Right atrium auricular region (tissue), 2 donors: ENCODE data around the gene CLEC4E. TPM values are rescaled to one million over a fixed set of nuclear protein-coding genes. Genes with fewer than 3 reads are reported as not detected.
"Not testable (repeated sequence)": the region's sequence is repeated elsewhere in the genome, so short reads cannot be mapped to it uniquely, and the experiment has no call there.

ENCODE experiments used
- DNase-seq: peaks from one replicate; pipeline ENCODE4 v3.0.0-alpha.2; 2019; ENCODE audit warnings: low spot score
- H3K27ac ChIP-seq, 2 donors: fragments of 200-600 bp; sonication (generic); 1 replicate in 1 of 2; 2 replicates in 1 of 2; pipeline ENCODE4 v1.5.1; 2016 to 2019
- H3K27me3 ChIP-seq, 2 donors: fragments of 200-600 bp; sonication (generic); one replicate each; pipeline versions ENCODE4 v1.5.1 to v1.6.0; 2017 to 2019
- H3K36me3 ChIP-seq: fragments of 200-600 bp; sonication (generic); one replicate; pipeline ENCODE4 v1.5.1; 2016
- H3K4me1 ChIP-seq, 2 donors: fragments of 200-600 bp; sonication (generic); one replicate each; pipeline versions ENCODE4 v1.5.1 to v1.6.0; 2017 to 2019
- H3K4me3 ChIP-seq, 2 donors: fragments of 200-600 bp; sonication (generic); 1 replicate in 1 of 2; 2 replicates in 1 of 2; pipeline ENCODE4 v1.5.1; 2017 to 2019; ENCODE audit warnings: mild to moderate bottlenecking in 1 of 2, moderate library complexity in 1 of 2
- H3K9me3 ChIP-seq, 2 donors: fragments of 200-600 bp; sonication (generic); one replicate each; pipeline ENCODE4 v1.5.1; 2019
- total RNA-seq, 2 donors: library from RNA; depleted of rRNA; stranded (reverse); fragments of >200 nt; gene quantifications; one replicate each; pipeline ENCODE4 v1.1.0, GENCODE V29; 2016
- TF ChIP-seq, protein P1 (sequence below), 2 donors: fragments of 200-600 bp; sonication (generic); IDR thresholded peaks; one replicate each; pipeline ENCODE4 v1.5.1; 2019; ENCODE audit warnings: antibody characterized with exemption in 2 of 2

Gene CLEC4E
- total RNA-seq, 2 donors from 2014 or later, result 3.2 TPM; not detected in 1

DNA sequence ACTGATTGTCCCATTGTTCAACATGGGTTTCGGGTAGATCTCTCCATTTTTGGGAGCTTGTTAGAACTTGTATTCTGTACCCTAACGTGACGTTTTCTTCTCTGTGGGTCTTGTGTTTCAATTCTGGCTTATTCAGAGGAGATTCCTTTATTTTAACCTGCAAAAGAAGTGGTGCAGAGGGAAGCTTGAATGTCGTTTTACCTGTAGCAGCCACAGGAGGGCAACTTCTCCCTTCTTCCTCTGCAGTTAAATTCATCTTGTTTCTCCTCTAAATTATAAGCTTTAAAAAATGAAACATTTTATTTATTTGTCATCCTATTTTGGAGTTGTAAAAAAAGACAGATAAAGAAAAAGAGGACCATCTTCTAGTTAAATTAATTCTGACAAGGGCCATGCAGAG is 41.1 kb downstream of the CLEC4E start:
- TF ChIP-seq, protein P1, sequence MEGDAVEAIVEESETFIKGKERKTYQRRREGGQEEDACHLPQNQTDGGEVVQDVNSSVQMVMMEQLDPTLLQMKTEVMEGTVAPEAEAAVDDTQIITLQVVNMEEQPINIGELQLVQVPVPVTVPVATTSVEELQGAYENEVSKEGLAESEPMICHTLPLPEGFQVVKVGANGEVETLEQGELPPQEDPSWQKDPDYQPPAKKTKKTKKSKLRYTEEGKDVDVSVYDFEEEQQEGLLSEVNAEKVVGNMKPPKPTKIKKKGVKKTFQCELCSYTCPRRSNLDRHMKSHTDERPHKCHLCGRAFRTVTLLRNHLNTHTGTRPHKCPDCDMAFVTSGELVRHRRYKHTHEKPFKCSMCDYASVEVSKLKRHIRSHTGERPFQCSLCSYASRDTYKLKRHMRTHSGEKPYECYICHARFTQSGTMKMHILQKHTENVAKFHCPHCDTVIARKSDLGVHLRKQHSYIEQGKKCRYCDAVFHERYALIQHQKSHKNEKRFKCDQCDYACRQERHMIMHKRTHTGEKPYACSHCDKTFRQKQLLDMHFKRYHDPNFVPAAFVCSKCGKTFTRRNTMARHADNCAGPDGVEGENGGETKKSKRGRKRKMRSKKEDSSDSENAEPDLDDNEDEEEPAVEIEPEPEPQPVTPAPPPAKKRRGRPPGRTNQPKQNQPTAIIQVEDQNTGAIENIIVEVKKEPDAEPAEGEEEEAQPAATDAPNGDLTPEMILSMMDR (IDR thresholded peaks at IDR 0.05), result no peak
- no peak overlapping the region for H3K4me3 ChIP-seq
- no peaks in the 10 kb centered on the region for H3K36me3 ChIP-seq
- no peak for DNase-seq
- H3K4me1 ChIP-seq, result no peaks in the 10 kb centered on the region
- no peaks in the 10 kb centered on the region for H3K9me3 ChIP-seq
- H3K27ac ChIP-seq, result no peak overlapping the region
- no peaks in the 10 kb centered on the region for H3K27me3 ChIP-seq

DNA sequence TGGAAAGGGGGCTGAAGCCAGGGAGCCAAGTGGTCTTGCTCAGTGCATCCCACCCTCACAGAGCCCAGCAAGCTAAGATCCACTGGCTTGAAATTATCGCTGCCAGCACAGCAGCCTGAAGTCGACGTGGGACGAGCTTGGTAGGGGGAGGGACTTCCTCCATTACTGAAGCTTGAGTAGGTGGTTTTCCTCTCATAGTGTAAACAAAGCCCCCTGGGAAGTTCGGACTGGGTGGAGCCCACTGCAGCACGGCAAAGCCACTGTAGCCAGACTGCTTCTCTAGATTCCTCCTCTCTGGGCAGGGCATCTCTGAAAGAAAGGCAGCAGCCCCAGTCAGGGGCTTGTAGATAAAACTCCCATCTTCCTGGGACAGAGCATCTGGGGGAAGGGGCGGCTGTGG is 44.6 kb downstream of the CLEC4E start:
- not testable (repeated sequence) for H3K4me1 ChIP-seq, H3K4me3 ChIP-seq, H3K27me3 ChIP-seq, DNase-seq, H3K27ac ChIP-seq, H3K36me3 ChIP-seq, H3K9me3 ChIP-seq

DNA sequence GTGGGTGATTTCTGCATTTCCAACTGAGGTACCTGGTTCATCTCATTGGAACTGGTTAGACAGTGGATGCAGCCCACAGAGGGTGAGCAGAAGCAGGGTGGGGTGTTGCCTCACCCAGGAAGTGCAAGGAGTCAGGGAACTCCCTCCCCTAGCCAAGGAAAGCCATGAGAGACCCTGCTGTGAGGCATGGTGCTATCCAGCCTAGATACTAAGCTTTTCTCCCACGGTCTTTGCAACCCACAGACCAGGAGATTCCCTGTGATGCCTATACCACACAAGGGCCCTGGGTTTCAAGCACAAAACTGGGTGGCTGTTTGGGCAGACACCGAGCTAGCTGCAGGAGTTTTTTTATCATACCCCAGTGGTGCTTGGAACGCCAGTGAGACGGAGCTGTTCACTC is 45.0 kb downstream of the CLEC4E start:
- not testable (repeated sequence) for H3K27me3 ChIP-seq, H3K4me1 ChIP-seq, H3K4me3 ChIP-seq, H3K36me3 ChIP-seq, H3K9me3 ChIP-seq, H3K27ac ChIP-seq, DNase-seq

DNA sequence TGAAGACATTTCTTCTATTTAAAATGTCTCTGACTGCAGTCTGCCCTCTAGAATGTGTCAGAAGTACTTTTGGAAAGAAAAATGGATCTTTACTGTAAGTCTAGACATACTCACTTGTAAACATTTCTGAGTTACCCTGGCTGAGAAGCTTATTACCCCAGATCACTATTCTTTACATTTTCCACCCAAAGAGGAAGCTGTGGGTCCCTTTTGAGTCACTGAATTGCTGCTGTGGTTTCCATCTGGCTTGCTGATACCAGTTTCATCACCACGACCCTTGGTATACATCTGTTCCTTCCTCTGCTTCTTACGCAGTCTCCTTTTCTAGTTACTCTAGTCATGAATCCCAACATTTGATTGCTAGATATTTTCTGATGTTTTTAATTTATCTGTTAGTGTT is 47.6 kb downstream of the CLEC4E start:
- H3K4me1 ChIP-seq, result no peaks in the 10 kb centered on the region
- DNase-seq, result no peak
- no peak overlapping the region for H3K4me3 ChIP-seq
- no peak overlapping the region for H3K27ac ChIP-seq
- TF ChIP-seq, protein P1 (IDR thresholded peaks at IDR 0.05), result no peak
- H3K27me3 ChIP-seq, result no peaks in the 10 kb centered on the region
- no peaks in the 10 kb centered on the region for H3K9me3 ChIP-seq
- no peaks in the 10 kb centered on the region for H3K36me3 ChIP-seq

DNA sequence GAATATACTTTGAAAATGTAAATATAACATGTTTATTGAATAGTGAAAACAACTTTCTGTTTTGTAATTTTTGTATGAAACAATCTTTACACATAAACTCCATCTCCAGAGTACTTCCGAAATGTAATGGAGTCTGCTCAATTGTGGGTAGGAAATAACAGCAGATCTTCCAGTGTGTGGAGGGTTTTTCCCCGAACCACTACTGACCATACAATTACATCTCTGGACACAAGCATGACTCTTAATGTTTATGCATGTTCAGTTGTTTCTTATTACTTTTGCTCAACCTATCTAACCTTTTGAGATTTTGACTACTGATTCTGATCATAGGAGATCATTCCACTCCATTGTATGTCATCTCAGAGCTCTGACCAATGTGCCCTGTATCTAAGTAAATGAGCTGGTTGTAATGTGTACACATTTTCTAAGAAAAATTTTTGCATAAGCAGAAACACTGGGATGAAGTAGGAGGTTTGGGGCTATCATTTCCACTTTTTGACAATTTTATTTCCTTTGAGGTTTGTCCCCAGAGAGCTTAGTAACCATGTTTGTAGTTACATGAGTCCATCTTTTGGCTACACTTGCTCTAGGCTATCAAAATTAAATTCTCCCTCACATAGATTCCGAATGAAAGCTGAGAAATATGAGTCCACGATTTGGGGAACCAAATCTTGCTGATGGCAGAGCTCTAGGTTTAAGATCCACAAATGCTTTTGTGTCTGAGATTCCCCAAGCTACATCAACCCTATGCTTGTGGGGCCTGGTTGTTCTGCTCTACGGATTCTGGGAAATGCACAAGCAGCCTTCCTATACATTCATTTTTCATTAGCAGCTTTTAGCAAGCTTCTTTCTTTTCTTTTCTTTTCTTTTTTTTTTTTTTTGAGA is 48.8 kb downstream of the CLEC4E start:
- no peaks in the 10 kb centered on the region for H3K9me3 ChIP-seq
- no peak overlapping the region for H3K4me3 ChIP-seq
- H3K4me1 ChIP-seq, result no peaks in the 10 kb centered on the region
- TF ChIP-seq, protein P1 (IDR thresholded peaks at IDR 0.05), result no peak
- H3K36me3 ChIP-seq, result no peaks in the 10 kb centered on the region
- no peaks in the 10 kb centered on the region for H3K27me3 ChIP-seq
- H3K27ac ChIP-seq, result no peak overlapping the region
- DNase-seq, result no peak

Other genes with a start within 250 kb of the CLEC4E start
- gene CLEC6A, start 84.9 kb downstream of the CLEC4E start, total RNA-seq, result not detected
- gene CLEC4D, start 27.4 kb downstream of the CLEC4E start, total RNA-seq, result under 1 TPM in 1 of 2 donors, not detected in 1; 0.63 TPM
- gene AICDA, start 72.0 kb upstream of the CLEC4E start, total RNA-seq, result under 1 TPM in 1 of 2 donors, not detected in 1; 0.12 TPM
- gene MFAP5, start 121.9 kb upstream of the CLEC4E start, total RNA-seq, result 100 to 1,000 TPM in 1 of 2 donors, 10 to 100 TPM in 1; 22.1 to 104 TPM
- gene RIMKLB, start 157.1 kb upstream of the CLEC4E start, total RNA-seq, result 10 to 100 TPM in 1 of 2 donors, 1 to 10 TPM in 1; 9.7 to 10.7 TPM